HG03159 (cell line): ENCODE measurements around the gene AKAP9.
"Not testable (repeated sequence)": the region's sequence is repeated elsewhere in the genome, so short reads cannot be mapped to it uniquely, and the experiment has no call there.

ENCODE experiments used
- ATAC-seq: cut with Tn5 transposase; IDR thresholded peaks from one replicate; pipeline ENCODE4 v1.9.1; 2021; ENCODE audit warnings: mild to moderate bottlenecking, moderate library complexity; ENCODE audit not compliant: unreplicated experiment

Gene AKAP9

DNA sequence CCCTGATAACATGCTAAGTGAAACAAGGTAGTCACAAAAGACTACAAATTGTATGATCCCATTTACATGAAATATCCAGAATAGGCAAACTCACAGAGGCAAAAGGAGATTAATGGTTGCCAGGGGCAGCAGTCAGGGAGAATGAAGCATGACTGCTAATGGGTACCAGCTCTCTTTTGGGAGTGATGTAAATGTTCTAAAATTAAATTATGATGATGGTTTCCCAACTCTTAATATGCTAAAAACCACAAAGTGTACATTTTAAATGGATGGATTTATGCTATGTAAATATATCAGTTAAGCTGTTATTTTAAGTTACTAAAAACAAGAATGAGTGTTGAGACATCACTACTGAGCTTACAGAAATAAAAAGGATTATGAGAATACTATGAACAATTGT lies 181.0 kb downstream of the AKAP9 start:
- ATAC-seq: no peak

DNA sequence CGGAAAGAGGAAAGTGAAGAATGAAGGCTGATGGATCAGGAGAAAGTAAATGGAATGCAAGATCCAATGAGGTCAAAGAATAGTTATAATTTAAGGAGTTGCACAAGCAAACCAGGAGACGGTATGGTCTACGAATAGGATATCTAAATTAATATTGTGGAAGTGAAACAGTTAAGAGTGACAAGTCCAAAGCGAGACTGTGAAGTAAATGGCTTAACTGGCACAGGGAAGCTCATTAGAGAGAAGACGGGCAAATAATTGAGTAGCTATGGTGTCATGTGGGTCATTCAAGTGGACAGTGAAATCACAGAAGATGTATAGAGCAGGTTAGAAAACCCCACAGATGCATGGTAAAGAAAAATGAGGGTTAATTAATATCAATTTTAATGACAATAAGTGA lies 190.4 kb downstream of the AKAP9 start:
- ATAC-seq: no peak

DNA sequence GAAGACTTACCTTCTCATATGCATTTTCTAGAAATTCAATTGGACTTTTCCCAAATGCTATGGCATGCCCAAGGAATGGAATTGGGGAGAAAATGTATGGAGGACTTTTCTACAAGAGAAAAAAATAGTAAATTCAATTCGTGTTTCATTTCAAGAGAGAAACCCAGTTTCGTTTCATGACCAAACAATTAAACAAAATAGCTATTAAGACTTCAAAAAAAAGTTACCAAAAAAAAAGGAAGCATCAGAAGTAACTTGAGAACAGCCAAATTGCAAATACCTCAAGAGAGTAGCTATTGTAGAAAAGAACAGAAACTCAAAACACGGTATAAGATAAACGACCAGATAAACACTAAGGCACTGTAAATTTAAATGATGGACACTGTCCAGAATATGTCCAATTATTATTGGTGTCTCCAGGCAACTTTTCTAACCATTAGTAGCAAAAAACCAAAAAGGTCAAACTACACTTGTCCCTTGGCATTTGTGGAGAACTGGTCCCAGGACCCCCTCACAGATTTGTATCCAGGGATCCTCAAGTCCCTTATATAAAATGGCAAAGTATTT lies 191.2 kb downstream of the AKAP9 start:
- ATAC-seq: no peak

DNA sequence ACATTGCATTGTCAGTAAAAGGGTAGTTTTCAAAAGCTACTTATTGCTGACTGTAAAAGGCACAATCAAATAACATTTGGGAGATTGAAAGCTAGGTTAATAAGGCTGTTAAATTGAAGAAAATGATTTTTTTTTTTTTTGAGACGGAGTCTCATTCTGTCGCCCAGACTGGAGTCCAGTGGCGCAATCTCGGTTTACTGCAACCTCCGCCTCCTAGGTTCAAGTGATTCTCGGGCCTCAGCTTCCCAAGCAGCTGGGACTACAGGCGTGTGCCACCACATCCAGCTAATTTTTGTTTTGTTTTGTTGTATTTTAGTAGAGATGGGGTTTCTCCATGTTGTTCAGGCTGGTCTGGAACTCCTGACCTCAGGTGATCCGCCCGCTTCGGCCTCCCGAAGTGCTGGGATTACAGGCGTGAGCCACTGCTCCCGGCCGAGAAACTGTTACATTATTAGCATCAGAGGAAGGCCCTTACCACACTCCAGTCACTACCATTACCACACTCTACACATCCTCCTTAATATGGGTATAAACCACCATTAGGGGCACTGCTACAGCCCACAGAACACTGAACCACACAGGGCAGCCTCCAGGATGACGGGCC lies 192.6 kb downstream of the AKAP9 start:
- ATAC-seq: peak; percentile 14

DNA sequence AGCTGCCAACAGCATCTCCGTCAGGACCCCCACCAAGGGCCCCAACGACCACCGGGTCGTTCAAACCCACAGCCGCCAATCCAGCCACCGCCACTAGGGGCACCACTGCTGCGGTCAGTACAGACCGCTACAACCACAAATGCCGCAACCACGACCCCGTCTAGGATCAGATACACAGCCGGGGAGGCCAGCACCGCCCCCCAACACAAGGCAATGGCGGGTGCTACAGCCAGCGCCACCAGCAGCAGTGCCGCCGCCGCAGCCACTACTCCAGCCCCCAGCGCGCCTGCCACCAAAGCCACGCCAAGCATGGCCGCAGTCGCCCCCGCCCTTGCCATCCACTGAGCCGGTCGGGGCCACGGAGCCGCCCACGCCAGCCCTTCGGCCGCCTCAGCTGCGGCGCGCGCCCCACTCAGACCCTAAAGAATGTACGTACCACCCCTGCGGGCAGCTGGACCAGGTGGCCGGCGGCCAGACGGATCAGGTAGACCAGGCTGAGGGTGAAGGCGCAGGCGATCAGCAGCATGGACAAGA lies 193.1 kb downstream of the AKAP9 start:
- ATAC-seq: peak; percentile 33

DNA sequence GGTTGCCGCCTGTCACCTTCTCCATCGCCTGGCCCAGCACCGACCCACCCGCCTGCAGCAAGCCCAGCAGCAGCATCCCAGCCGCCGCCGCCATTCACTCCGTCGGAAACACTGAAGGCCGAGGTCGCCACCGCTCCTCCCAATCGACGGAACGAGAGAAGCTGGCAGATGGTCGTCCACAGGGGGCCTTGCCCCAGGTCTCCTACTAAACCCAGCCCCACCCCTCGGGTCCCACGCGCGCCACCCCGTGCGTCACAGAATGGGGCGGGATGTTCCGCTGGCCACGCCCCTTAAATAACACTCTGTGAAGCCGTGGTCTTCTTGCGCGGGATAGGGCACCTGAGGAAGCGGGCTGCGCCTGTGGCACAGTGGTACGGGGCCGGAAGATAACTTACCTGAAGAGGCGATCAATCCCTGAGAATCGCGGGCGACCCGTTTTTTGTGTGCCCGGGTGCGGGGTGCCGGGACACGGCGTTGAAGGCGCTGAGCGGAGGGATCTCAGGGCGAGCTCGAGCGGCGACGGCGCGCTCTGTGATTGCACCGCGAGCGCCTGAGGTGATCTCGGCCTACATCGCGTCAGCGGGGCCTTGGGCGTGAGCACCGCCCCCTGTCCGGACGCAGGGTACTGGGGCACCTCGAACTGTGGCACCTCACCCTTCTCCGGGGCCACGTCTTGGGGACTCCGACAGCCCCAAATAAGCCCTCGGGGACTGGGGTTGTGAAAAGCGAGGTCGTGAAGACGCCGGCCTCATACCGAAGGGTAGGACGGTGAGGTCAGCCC lies 193.8 kb downstream of the AKAP9 start, which contains the start of gene CYP51A1:
Gene CYP51A1, minus strand, starts transcription at position 207 of the 781 bp plus-strand sequence. Its CDS starts 113 bp downstream, at position 94.
- ATAC-seq: peak; percentile 88

DNA sequence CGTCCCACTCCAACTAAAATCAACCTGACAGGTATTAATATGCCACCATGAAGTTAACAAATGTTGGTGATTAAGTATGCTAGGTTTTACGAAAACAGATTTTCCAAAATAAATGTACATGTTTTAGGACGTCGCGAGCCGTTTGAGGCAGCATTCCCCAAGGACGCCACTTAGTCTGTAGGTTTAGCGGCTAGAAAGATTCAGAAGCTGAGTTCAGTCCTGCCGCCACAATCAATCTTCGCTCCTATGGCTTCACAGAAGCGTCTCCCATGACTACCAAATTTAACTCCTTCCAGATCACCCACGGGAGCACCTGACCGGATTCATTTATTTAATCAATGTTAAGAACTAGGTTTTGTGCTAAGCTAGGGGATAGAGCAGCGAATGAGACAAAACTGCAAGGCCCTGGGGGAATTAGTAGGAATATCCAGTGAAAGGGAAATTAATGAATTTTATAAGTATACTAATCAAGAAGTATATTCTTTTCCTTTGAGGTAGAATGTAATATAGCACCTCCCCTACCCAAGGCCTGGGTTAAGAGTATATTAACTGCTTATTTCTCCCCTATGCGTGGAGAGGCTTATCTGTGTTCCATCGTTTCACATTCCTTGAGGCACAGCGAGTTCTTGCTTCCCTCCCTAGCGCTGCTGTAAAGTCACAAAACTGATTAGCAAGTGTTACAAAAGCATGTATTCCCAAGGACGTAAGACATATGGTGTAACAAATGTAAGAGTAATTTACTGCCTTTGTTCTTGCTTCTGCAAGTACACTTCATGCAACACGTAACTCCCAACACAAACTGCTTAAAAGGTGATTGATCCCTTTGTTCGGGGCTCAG lies 194.6 kb downstream of the AKAP9 start:
- no peak for ATAC-seq

DNA sequence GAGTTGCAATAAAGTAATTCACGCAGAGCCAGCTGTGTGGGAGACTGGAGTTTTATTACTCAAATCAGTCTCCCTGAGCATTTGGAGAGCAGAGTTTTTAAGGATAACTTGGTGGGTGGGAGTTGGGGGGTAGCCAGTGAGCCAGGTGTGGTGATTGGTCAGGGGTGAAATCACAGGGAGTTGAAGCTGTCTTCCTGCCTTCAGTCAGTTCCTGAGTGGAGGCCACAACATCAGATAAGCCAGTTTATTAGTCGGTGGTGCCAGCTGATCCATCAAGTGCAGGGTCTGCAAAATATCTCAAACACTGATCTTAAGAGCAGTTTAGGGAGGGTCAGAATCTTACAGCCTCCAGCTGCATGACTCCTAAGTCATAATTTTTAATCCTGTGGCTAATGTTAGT lies 196.9 kb downstream of the AKAP9 start:
- ATAC-seq: no peak

DNA sequence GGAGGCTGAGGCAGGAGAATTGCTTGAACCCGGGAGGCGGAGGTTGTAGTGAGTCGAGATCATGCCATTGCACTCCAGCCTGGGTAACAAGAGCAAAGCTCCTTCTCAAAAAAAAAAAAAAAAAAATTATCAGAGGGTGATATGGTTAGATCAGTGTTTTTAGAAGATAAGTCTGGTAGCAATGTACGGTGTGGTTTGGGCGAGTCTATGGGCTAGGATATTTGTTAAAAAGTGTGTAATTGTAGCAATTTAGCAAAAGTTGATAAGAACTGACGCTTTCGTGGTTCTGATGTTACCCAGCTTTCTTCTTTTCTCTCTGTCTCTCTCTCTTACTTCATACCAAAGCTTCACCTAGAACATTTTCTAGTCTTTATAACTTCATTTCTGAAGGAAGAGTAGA lies 200.5 kb downstream of the AKAP9 start:
- no peak for ATAC-seq

DNA sequence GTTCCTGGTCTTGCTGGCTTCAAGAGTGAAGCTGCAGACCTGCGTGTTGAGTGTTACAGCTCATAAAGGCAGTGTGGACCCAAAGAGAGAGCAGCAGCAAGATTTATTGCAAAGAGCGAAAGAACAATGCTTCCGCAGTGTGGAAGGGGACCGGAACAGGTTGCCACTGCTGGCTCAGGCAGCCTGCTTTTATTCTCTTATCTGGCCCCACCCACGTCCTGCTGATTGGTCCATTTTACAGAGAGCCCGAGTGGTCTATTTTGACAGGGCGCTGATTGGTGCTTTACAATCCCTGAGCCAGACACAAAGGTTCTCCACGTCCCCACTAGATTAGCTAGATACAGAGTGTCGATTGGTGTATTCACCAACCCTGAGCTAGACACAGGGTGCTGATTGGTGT lies 202.1 kb downstream of the AKAP9 start:
- ATAC-seq: not testable (repeated sequence)

DNA sequence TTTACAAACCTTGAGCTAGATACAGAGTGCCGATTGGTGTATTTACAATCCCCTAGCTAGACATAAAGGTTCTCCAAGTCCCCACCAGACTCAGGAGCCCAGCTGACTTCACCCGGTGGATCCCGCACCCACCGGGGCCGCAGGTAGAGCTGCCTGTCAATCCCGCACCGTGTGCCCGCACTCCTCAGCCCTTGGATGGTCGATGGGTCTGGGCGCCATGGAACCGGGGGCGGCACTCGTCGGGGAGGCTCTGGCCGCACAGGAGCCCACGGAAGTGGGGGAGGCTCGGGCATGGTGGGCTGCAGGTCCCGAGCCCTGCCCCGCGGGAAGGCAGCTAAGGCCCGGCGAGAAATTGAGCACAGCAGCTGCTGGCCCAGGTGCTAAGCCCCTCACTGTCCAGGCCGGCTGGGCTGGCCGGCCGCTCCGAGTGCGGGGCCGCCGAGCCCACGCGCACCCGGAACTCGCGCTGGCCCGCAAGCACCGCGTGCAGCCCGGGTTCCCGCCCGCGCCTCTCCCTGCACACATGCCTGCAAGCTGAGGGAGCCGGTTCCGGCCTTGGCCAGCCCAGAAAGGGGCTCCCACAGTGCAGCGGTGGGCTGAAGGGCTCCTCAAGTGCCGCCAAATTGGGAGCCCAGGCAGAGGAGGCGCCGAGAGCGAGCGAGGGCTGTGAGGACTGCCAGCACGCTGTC lies 202.7 kb downstream of the AKAP9 start:
- not testable (repeated sequence) for ATAC-seq

DNA sequence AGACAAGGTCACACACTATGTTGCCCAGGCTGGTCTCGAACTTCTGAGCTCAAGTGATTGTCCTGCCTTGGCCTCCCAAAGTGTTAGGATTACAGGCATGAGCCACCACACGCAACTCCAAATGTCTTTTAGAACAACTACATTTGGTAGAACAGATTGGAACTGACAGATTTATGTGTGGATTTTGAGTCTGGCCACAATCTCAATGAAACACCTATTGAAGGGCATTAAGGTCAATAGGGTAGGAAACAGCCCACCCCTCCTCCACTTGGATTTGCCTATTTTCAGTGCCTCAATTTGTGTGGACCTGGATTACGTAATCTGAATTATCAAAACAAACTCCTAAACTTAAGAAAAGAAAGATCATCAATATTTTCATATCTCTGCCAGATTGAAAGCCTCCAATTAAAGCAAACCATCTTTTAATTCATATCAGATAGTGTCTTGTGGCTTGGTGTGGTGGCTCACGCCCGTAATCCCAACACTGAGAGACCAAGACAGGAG lies 209.1 kb downstream of the AKAP9 start:
- ATAC-seq: no peak

DNA sequence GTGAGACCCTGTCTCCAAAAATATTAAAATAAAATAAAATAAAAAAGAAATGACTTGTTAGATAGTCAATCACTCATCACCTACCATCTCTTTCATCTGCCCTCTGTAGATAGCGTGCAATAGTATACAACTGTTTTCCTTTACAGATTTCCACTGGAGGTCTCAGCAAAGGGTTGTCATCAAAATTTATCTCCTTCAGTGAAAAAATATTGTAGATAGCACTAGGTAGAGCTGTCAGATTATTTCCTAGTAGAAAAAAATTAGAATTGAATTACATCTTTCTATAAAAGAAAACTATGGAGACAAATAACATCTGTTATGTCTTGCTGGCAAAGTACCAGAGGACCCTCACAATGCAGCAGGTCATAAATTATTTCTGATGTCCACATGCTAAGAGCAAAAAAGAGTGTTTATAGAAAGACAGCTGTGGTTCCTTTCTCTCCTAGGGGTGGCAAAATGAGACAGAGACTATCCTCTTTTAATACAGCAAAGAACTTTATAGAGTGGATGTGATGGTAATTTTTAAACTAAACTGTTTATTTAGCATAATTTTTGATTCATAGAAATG lies 209.9 kb downstream of the AKAP9 start:
- no peak for ATAC-seq

DNA sequence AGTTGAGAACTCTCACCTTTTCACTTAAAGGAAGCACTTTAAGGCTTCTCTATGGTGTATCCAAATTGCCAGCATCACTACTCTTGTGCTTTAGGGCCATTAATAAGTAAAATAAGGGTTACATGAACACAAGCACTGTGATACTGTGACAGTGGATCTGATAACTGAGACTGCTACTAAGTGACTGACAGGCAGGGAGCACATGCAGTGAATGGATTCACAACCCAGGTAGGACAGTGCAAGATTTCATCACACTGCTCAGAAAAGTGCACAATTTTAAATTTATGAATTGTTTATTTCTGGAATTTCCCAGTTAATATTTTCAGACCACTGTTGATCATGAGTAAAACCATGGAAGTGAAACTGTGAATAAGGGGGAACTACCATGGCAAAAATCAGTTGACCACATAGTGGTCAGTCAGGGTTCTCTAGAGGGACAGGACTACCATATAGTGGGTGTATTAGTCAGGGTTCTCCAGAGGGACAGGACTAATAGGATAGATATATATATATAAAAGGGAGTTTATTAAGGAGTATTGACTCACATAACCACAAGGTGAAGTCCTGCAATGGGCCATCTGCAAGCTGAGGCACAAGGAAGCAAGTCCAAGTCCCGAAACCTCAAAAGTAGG lies 214.6 kb downstream of the AKAP9 start:
- no peak for ATAC-seq

DNA sequence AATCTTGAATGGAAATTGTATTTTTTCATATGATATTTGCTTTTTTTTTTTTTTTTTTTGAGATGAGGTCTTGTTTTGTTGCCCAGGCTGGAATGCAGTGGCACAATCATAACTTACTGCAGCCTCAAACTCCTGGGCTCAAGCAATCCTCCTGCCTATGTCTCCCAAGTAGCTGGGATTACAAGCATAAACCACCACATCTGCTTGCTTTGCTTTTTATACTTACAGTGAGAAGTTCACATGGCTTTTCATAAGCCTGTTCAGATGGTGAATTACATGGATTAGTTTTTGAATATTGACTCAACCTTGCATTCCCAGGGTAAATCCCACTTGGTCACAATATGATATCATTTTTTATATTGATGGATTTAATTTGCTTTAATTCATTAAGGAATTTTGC lies 216.3 kb downstream of the AKAP9 start:
- ATAC-seq: no peak

DNA sequence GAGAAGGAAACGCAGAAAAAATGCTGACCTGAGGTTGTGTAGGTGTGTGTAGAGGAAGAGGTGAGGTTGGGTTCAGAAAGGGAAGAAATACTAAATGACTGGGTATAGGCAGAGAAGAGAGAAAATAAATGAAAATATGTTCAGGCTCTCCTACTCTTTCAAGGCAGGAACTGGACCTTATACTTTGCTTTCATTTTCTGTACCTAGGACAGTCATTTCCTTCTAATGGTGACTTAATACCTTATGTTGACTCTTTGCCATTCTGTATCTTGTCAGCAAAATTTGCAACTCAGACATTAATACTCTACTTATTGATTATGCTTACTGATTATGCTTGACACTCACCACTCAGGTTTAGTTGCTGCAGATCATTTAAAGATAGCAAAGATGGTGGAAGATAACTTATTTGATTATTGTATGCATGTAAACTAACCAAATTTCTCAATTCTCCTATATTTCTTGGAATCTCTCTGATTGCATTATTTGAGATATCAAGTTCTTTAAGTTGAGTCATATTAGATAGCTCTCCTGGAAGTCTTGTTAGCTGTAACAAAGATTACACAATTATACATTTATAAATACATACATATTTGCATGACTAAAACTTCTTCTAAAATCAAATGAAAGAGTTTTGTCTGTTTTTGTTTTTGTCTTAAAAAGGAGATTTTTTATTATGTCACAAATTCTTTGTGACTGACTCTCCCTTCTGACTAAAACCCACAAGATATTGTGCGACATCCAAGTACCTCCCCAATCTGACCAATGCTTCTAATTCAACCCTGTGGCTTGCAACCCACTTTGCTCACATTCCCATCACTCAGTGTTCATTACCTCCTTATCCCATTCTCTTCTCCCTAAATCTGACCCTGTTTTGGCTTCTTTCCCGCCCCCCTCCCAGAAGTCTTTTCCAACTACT lies 218.3 kb downstream of the AKAP9 start:
- peak; percentile 92 for ATAC-seq
